ENCODE data around the gene ANKRD65.
A peak's percentile ranks its signal among the peaks of the same experiment; 100 is the strongest.
"Not testable (repeated sequence)": the region's sequence is repeated elsewhere in the genome, so short reads cannot be mapped to it uniquely, and the experiment has no call there.

The ANKRD65 gene

GRCh38 chr1:1412311-1412902, 8.7 kb downstream of the ANKRD65 start:
- DNase-seq, result not testable (repeated sequence)

DNA sequence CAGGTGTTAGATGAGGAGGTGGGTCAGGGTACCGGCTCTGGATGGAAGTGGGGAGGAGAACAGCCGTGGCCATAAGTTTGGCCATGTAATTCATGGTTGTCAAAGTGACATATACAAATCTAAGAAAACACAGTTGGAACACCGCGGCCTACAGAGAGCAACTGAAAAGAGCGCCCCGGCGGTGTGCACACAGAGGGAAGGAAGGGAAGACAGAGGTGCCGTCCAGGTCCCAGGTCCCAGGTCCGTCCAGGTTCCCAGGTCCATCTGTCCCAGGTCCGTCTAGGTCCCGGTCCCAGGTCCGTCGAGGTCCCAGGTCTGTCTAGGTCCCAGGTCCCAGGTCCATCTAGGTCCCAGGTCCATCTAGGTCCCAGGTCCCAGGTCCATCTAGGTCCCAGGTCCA, 9.4 kb downstream of the ANKRD65 start:
- DNase-seq, result no peak

- DNase-seq, result not testable (repeated sequence)
Measured at GRCh38 chr1:1410238-1410637, 10.8 kb downstream of the ANKRD65 start.

DNA sequence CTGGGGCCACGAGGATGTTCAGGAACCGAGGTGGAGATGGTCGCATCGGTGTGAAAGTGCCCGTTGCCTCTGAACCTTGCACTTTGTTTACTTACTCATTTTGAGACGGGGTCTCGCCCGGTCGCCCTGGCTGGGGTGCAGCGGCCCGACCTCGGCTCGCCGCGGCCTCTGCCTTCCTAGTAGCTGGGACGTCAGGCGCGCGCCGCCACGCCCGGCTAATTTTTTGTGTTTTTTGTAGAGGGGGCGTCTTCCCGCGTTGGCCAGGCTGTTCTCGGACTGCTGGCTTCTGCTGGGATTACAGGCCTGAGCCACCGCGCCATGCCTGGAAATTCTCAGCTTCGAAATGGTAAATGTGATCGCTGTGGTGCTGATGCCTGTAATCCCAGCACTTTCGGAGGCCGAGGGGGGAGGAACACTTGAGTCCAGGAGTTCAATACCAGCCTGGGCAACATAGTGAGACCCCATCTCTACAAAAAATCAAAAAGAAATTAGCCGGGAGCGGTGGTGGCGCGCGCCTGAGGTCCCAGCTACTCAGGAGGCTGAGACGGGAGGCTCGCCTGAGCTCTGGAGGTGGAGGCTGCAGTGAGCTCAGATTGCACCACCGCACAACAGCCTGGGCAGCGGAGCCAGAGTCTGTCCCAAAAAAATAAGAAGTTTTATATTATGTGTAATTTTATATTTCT, 13.3 kb downstream of the ANKRD65 start:
- DNase-seq, result no peak

- peak; percentile 59 to 92 for DNase-seq
Measured at GRCh38 chr1:1406821-1407635, 14.0 kb downstream of the ANKRD65 start, which contains the start of gene MRPL20. Gene MRPL20, minus strand, starts transcription at chr1:1407293. Its CDS starts 76 bp downstream, at chr1:1407217.

- DNase-seq, result no peak
Measured at GRCh38 chr1:1406101-1406820, 14.8 kb downstream of the ANKRD65 start.

- DNase-seq, result no peak
Measured at GRCh38 chr1:1403653-1404052, 17.4 kb downstream of the ANKRD65 start.

DNA sequence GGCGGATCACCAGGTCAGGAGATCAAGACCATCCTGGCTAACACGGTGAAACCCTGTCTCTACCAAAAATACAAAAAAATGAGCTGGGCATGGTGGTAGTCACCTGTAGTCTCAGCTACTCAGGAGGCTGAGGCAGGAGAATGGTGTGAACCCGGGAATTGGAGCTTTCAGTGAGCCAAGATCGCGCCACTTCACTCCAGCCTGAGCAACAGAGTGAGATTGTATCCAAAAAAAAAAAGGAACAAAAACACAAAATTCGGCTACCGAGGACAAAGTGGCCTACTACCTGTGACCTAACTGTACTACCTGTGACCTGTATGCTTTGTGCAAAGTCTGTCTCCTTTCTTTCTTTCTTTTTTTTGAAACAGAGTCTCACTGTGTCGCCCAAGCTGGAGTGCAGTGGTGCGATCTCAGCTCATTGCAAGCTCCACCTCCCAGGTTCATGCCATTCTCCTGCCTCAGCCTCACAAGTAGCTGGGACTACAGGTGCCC, 18.1 kb downstream of the ANKRD65 start:
- DNase-seq, result not testable (repeated sequence)

- no peak for DNase-seq
Measured at GRCh38 chr1:1402072-1402900, 18.8 kb downstream of the ANKRD65 start.

DNA sequence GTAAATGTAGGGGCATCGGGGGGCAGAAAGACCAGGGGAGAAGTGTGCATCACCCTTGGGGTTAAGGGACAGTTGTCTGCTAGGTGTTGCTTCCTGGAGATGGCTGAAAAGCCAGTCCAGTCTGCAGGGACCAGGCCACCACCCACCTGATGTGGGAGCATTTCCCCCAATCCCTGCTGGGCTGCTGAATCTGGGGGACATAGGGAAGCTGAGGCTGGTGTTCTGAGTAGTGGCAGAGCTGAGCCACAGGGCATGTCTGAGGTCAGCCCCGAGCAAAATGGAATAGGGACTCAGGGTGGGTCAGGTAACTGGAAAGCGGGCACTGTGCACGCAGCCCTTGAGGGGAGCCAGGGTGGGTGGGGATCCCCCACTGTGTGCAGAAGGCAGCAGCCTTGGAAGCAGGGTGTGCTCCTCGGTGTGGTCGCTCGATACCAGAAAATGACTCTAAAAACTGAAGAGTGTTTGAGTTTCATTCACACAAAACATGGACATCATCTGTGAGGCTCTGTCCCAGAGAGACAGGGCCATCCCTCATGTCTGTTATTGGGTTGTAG, 19.5 kb downstream of the ANKRD65 start:
- no peak for DNase-seq

- DNase-seq, result no peak
Measured at GRCh38 chr1:1400576-1401456, 20.3 kb downstream of the ANKRD65 start.

GRCh38 chr1:1399872-1400575, 21.1 kb downstream of the ANKRD65 start:
- DNase-seq, result no peak

DNA sequence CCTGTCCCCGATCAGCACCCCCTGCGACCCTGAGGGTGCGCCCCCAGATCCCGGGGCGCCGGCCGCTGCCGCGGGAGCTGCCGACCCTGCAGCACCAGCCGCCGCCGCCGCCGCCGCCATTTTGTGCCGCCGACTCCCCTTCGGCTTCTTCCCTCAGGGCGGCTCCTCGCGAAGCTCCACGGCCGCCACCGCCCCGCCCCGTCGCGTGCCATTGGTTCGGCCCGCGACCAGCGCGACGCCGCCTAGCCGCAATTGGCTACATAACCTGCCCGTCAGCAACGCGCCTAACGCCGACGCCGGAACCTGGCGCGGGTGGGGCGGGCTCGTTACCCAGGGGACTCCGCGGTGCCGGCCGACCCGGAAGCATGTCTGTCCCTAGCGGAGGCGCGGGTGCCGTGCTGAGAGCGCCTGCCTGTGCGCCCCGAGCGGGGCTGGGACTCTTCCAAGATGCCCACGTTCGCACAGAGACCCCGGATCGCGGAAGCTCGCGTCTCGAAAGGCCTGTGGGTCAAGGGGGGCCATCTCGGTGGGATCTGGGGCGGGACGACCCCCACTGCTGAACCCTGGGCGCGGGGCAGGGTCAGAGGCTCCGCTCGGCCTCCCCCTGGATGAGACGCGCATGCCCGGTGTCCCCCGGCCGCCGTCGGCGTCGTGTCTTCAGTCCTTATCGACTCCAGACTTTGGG, 21.7 kb downstream of the ANKRD65 start, which contains the start of gene CCNL2:
Gene CCNL2, minus strand, starts transcription at position 149 of the 685 bp plus-strand sequence. Its CDS starts 29 bp downstream, at position 120.
- peak; percentile 97 to 99 for DNase-seq

GRCh38 chr1:1398677-1399186, 22.3 kb downstream of the ANKRD65 start:
- DNase-seq, result no peak

- DNase-seq, result no peak
Measured at GRCh38 chr1:1397839-1398523, 23.1 kb downstream of the ANKRD65 start.

GRCh38 chr1:1395166-1395565, 25.9 kb downstream of the ANKRD65 start:
- DNase-seq, result no peak

DNA sequence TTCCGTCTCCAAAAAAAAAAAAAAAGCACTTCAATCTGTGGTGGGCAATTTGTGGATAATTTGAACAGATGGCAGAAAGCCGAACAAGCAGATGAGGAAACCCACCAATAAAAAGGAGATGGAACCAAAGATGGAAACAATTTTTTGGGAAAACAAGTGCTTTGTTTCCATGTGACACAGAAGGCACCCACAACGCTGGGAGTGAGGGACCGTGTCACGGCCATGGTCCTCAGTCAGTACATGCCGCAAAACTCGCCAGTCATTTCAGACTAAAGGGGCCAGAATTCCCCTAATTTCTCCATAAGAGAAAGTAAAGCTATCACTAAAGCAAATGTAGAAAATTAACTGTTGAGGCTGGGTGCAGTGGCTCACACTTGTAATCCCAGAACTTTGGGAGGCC, 27.0 kb downstream of the ANKRD65 start:
- no peak for DNase-seq

DNA sequence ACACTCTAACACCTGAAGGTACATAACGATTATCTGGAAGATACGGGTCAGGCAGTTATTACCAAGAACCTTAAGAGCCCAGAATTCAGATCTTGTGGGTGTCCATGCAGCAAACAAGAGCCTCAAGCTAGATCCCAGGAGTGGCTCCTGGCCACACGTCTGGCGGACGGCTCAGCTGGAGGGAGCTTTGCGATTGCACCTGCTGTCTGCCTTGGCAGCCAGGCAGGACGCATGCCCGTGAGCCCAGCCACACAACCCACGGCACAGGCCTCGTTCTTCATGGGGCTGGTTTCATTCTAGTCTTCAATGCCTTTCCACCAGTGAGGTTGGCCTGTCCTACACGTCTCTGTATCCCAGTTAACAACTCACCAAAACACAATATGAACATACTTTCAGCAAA, 27.6 kb downstream of the ANKRD65 start:
- no peak for DNase-seq
